Loucy (cell line): ENCODE results near the gene PICK1.

ENCODE experiments used
- CTCF ChIP-seq: fragments of 200-600 bp; sonication (generic); conservative IDR thresholded peaks from 2 replicates; pipeline ENCODE4 v1.5.1; 2014; ENCODE audit warnings: mild to moderate bottlenecking, antibody characterized with exemption, low read length
- EZH2phosphoT487 ChIP-seq: fragments of 200-600 bp; IDR thresholded peaks from 2 replicates; pipeline ENCODE4 v1.6.1; 2018; ENCODE audit warnings: antibody characterized with exemption, mild to moderate bottlenecking, moderate library complexity, borderline replicate concordance

DNA sequence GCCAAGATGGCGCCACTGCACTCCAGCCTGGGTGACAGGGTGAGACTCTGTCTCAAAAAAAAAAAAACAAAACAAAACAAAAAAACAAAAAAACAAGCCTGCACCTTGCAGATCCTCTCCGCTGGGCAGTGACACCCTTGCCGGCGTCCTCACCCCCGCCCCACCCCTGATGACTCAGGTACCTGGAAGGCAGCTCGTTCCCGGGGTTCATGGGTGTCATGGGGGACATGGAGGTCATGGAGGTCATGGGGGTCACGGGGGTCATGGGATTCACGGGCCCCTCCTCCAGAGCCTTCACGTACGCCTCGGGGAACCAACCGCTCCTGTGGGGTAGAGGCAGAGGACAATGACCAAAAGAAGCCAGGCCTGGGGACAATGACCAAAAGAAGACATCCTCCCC lies 29.7 kb downstream of the PICK1 start:
- TF ChIP-seq CTCF (no peak), EZH2phosphoT487 (no peak)
